ENCODE measurements around the gene PPID.
A peak's percentile ranks its signal among the peaks of the same experiment; 100 is the strongest.

Gene PPID

GRCh38 chr4:158673633-158674032, 49.6 kb downstream of the PPID start:
- no peak for TF ChIP-seq CTCF (IDR thresholded peaks at IDR 0.05; ENCODE audit: low read depth, low read length)
- Histone ChIP-seq H3K36me3 (no peaks in the 10 kb centered on the region; the same call in 1 of the 2 replicates), H3K27me3 (no peaks in the 10 kb centered on the region), H3K4me3 (ENCODE audit: low read depth, low read length) (no peak overlapping the region), H3K4me1 (peaks cover 2% of the 10 kb centered on the region; the same call in 1 of the 2 replicates), H3K9me3 (no peaks in the 10 kb centered on the region)
- no peak for DNase-seq

GRCh38 chr4:158671915-158672806, 51.0 kb downstream of the PPID start, which contains the start of gene ETFDH:
ETFDH (plus strand) TSS chr4:158672296; CDS start chr4:158672457, 161 bp downstream.
- H3K27me3 ChIP-seq: no peaks in the 10 kb centered on the region
- TF ChIP-seq CTCF (IDR thresholded peaks at IDR 0.05; ENCODE audit: low read depth, low read length): peak; percentile 65
- H3K4me1 ChIP-seq: peaks cover 2% of the 10 kb centered on the region; the same call in 1 of the 2 replicates
- peak within 1 kb of the TSS; percentile 88 for H3K4me3 ChIP-seq (ENCODE audit: low read depth, low read length)
- H3K36me3 ChIP-seq: peaks cover 4% of the 10 kb centered on the region; the same call in 1 of the 2 replicates
- no peaks in the 10 kb centered on the region for H3K9me3 ChIP-seq
- DNase-seq: peak; percentile 98

- no peak for TF ChIP-seq CTCF (IDR thresholded peaks at IDR 0.05; ENCODE audit: low read depth, low read length)
- DNase-seq: no peak
- no peaks in the 10 kb centered on the region for H3K9me3 ChIP-seq
- peaks cover 2% of the 10 kb centered on the region; the same call in 1 of the 2 replicates for H3K4me1 ChIP-seq
- peak within 1 kb of the TSS; percentile 88 for H3K4me3 ChIP-seq (ENCODE audit: low read depth, low read length)
- no peaks in the 10 kb centered on the region for H3K27me3 ChIP-seq
- peaks cover 9% of the 10 kb centered on the region for H3K36me3 ChIP-seq
These were observed 51.6 kb downstream of the PPID start, which contains the start of gene C4orf46 for GRCh38 chr4:158671665-158671914. C4orf46 (minus strand) TSS chr4:158671887; CDS start chr4:158671801, 86 bp downstream.

- Histone ChIP-seq H3K27me3 (no peaks in the 10 kb centered on the region), H3K4me3 (ENCODE audit: low read depth, low read length) (peak overlapping the region; percentile 88), H3K36me3 (peaks cover 11% of the 10 kb centered on the region), H3K9me3 (no peaks in the 10 kb centered on the region), H3K4me1 (peaks cover 2% of the 10 kb centered on the region; the same call in 1 of the 2 replicates)
- no peak for TF ChIP-seq CTCF (IDR thresholded peaks at IDR 0.05; ENCODE audit: low read depth, low read length)
- DNase-seq: peak; percentile 91
These were observed 52.1 kb downstream of the PPID start for GRCh38 chr4:158670975-158671664.

- TF ChIP-seq CTCF (IDR thresholded peaks at IDR 0.05; ENCODE audit: low read depth, low read length): no peak
- peaks cover 2% of the 10 kb centered on the region; the same call in 1 of the 2 replicates for H3K4me1 ChIP-seq
- no peaks in the 10 kb centered on the region for H3K9me3 ChIP-seq
- peaks cover 27% of the 10 kb centered on the region for H3K36me3 ChIP-seq
- H3K27me3 ChIP-seq: no peaks in the 10 kb centered on the region
- no peak for DNase-seq
- H3K4me3 ChIP-seq (ENCODE audit: low read depth, low read length): no peak overlapping the region
These were observed 53.9 kb downstream of the PPID start for GRCh38 chr4:158669310-158669709.

Measured in BE2C (cell line).